Fibroblast of pulmonary artery (primary cell): ENCODE results near the gene ART4.
A peak's percentile ranks its signal among the peaks of the same experiment; 100 is the strongest.

ENCODE experiments used
- DNase-seq: peaks from one replicate; pipeline ENCODE4 v3.0.0-alpha.2; 2010; ENCODE audit warnings: low read depth
- H3K4me3 ChIP-seq: replicated peaks from 2 replicates; pipeline ENCODE4 v1.5.1; 2011; ENCODE audit warnings: low read depth, mild to moderate bottlenecking, control low read depth, low read length, moderate library complexity
- CTCF ChIP-seq: IDR thresholded peaks from 2 replicates; pipeline ENCODE4 v1.5.1; 2011; ENCODE audit warnings: mild to moderate bottlenecking, control low read depth, low read length, inconsistent platforms; ENCODE audit errors: missing control alignments

Gene ART4

GRCh38 chr12:14780859-14781258 lies 62.5 kb downstream of the ART4 start:
- no peak for TF ChIP-seq CTCF
- no peak for DNase-seq
- no peak overlapping the region for H3K4me3 ChIP-seq

- DNase-seq, result no peak
- no peak overlapping the region for H3K4me3 ChIP-seq
- TF ChIP-seq CTCF, result no peak
Observed at GRCh38 chr12:14779834-14780233, 63.5 kb downstream of the ART4 start.

- peak; percentile 28 for DNase-seq
- TF ChIP-seq CTCF, result no peak
- H3K4me3 ChIP-seq, result no peak overlapping the region
Observed at GRCh38 chr12:14777271-14777670, 66.1 kb downstream of the ART4 start.

GRCh38 chr12:14776236-14776961 lies 66.9 kb downstream of the ART4 start:
- H3K4me3 ChIP-seq, result peak overlapping the region; percentile 90
- peak; percentile 47 for TF ChIP-seq CTCF
- peak; percentile 64 for DNase-seq

- TF ChIP-seq CTCF, result no peak
- peak; percentile 75 for DNase-seq
- peak overlapping the region; percentile 90 for H3K4me3 ChIP-seq
Observed at GRCh38 chr12:14775636-14775980, 67.7 kb downstream of the ART4 start.
